Frontal cortex (tissue), 4 donors: ENCODE data around the gene DYNC1I1. TPM values are rescaled to one million over a fixed set of nuclear protein-coding genes. Genes with fewer than 3 reads are reported as not detected.
A peak's percentile ranks its signal among the peaks of the same experiment; 100 is the strongest.

ENCODE experiments used
- DNase-seq, 2 donors: peaks; one replicate each; pipeline ENCODE4 v3.0.0; 2012; ENCODE audit warnings: low spot score in 2 of 2
- FAIRE-seq: peaks from 2 replicates; lab custom pipeline; 2012; peaks lifted over from hg19 to GRCh38; lab: Jason Lieb, UNC
- total RNA-seq: library from RNA; depleted of rRNA; stranded (reverse); fragments of >200 nt; gene quantifications from one replicate; pipeline ENCODE4 v1.2.3, GENCODE V29; 2014
- donor health status: control.
- donor health status: control.
- donor health status: control.

Gene DYNC1I1
- total RNA-seq, 1 donor from 2014 or later = 157 TPM

- FAIRE-seq (no peak), DNase-seq (no peak)
These were observed 328.4 kb downstream of the DYNC1I1 start for GRCh38 chr7:96100737-96101136.

- no peak for DNase-seq
- FAIRE-seq = no peak
These were observed 329.9 kb downstream of the DYNC1I1 start for GRCh38 chr7:96102096-96102811.

GRCh38 chr7:96104984-96105383, 332.6 kb downstream of the DYNC1I1 start:
- FAIRE-seq = peak; percentile 88
- DNase-seq = no peak

- FAIRE-seq = no peak
- DNase-seq = no peak
These were observed 339.1 kb downstream of the DYNC1I1 start for GRCh38 chr7:96111405-96111804.

GRCh38 chr7:96114190-96114589, 341.8 kb downstream of the DYNC1I1 start:
- FAIRE-seq (no peak), DNase-seq (no peak)

- no peak for DNase-seq
These were observed 343.8 kb downstream of the DYNC1I1 start for GRCh38 chr7:96116173-96116572.

GRCh38 chr7:96118449-96119001, 346.2 kb downstream of the DYNC1I1 start:
- DNase-seq = no peak
- FAIRE-seq = no peak

More at GRCh38 chr7:96116173-96116572, 343.8 kb downstream of the DYNC1I1 start:
- FAIRE-seq = no peak

GRCh38 chr7:96120445-96121225, 348.3 kb downstream of the DYNC1I1 start:
- DNase-seq (no peak), FAIRE-seq (no peak)

GRCh38 chr7:96121752-96122151, 349.4 kb downstream of the DYNC1I1 start:
- FAIRE-seq (no peak), DNase-seq (no peak)

GRCh38 chr7:96122746-96123145, 350.4 kb downstream of the DYNC1I1 start:
- DNase-seq (no peak), FAIRE-seq (no peak)

- DNase-seq (no peak), FAIRE-seq (no peak)
These were observed 354.0 kb downstream of the DYNC1I1 start for GRCh38 chr7:96126382-96126781.

- FAIRE-seq = no peak
- no peak for DNase-seq
These were observed 355.4 kb downstream of the DYNC1I1 start for GRCh38 chr7:96127746-96128145.

GRCh38 chr7:96131525-96131924, 359.2 kb downstream of the DYNC1I1 start:
- DNase-seq (no peak), FAIRE-seq (no peak)

- DNase-seq (no peak), FAIRE-seq (no peak)
These were observed 362.9 kb downstream of the DYNC1I1 start for GRCh38 chr7:96135241-96135640.

- DNase-seq (no peak), FAIRE-seq (no peak)
These were observed 364.4 kb downstream of the DYNC1I1 start for GRCh38 chr7:96136600-96137239.

- FAIRE-seq = no peak
- DNase-seq = no peak
These were observed 371.3 kb downstream of the DYNC1I1 start for GRCh38 chr7:96143495-96144259.

GRCh38 chr7:96144260-96144526, 371.8 kb downstream of the DYNC1I1 start:
- FAIRE-seq = no peak

More at GRCh38 chr7:96144260-96144526, 371.8 kb downstream of the DYNC1I1 start:
- no peak for DNase-seq
